PFSK-1 (cell line): ENCODE data around the gene INO80E.

Experiments
- FOXP2 ChIP-seq: optimal IDR thresholded peaks from 2 replicates; pipeline ENCODE3; 2011; ENCODE audit warnings: borderline replicate concordance, control low read depth, inconsistent platforms; ENCODE audit not compliant: insufficient read depth; ENCODE audit errors: extremely low read length, extremely low read depth
- POLR2AphosphoS5 ChIP-seq: IDR thresholded peaks from 2 replicates; pipeline ENCODE4 v1.6.1; 2012; ENCODE audit warnings: low read depth, mild to moderate bottlenecking, control low read depth, low read length, moderate library complexity
- SIN3A ChIP-seq: IDR thresholded peaks from 2 replicates; pipeline ENCODE4 v1.6.1; 2012; ENCODE audit warnings: mild to moderate bottlenecking, low read length, moderate library complexity, borderline replicate concordance; ENCODE audit not compliant: insufficient read depth
- TAF1 ChIP-seq: IDR thresholded peaks from 2 replicates; pipeline ENCODE4 v1.6.1; 2012; ENCODE audit warnings: low read length, control low read depth, borderline replicate concordance; ENCODE audit not compliant: insufficient read depth
- TF ChIP-seq, protein P1 (sequence below), 2 experiments: IDR thresholded peaks; 2 replicates each; pipeline versions ENCODE4 v1.6.1 to v1.8.0; 2011 to 2012; ENCODE audit warnings: low read depth in 2 of 2, low read length in 2 of 2, control low read depth in 1 of 2, inconsistent platforms in 1 of 2, mild to moderate bottlenecking in 1 of 2, moderate library complexity in 1 of 2; ENCODE audit not compliant: insufficient read depth in 1 of 2

INO80E gene

DNA sequence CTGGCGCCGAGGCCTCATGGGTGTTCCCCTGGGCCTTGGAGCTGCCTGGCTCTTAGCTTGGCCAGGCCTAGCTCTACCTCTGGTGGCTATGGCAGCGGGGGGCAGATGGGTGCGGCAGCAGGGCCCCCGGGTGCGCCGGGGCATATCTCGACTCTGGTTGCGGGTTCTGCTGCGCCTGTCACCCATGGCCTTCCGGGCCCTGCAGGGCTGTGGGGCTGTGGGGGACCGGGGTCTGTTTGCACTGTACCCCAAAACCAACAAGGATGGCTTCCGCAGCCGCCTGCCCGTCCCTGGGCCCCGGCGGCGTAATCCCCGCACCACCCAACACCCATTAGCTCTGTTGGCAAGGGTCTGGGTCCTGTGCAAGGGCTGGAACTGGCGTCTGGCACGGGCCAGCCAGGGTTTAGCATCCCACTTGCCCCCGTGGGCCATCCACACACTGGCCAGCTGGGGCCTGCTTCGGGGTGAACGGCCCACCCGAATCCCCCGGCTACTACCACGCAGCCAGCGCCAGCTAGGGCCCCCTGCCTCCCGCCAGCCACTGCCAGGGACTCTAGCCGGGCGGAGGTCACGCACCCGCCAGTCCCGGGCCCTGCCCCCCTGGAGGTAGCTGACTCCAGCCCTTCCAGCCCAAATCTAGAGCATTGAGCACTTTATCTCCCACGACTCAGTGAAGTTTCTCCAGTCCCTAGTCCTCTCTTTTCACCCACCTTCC, 8.5 kb upstream of the INO80E start:
- TF ChIP-seq, protein P1, sequence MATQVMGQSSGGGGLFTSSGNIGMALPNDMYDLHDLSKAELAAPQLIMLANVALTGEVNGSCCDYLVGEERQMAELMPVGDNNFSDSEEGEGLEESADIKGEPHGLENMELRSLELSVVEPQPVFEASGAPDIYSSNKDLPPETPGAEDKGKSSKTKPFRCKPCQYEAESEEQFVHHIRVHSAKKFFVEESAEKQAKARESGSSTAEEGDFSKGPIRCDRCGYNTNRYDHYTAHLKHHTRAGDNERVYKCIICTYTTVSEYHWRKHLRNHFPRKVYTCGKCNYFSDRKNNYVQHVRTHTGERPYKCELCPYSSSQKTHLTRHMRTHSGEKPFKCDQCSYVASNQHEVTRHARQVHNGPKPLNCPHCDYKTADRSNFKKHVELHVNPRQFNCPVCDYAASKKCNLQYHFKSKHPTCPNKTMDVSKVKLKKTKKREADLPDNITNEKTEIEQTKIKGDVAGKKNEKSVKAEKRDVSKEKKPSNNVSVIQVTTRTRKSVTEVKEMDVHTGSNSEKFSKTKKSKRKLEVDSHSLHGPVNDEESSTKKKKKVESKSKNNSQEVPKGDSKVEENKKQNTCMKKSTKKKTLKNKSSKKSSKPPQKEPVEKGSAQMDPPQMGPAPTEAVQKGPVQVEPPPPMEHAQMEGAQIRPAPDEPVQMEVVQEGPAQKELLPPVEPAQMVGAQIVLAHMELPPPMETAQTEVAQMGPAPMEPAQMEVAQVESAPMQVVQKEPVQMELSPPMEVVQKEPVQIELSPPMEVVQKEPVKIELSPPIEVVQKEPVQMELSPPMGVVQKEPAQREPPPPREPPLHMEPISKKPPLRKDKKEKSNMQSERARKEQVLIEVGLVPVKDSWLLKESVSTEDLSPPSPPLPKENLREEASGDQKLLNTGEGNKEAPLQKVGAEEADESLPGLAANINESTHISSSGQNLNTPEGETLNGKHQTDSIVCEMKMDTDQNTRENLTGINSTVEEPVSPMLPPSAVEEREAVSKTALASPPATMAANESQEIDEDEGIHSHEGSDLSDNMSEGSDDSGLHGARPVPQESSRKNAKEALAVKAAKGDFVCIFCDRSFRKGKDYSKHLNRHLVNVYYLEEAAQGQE (IDR thresholded peaks at IDR 0.05; ENCODE audit: insufficient read depth in 1 of 2, low read depth in 2 of 2, low read length in 2 of 2): no peak
- TF ChIP-seq TAF1: no peak
- no peak for TF ChIP-seq POLR2AphosphoS5
- TF ChIP-seq FOXP2: no peak
- no peak for TF ChIP-seq SIN3A

DNA sequence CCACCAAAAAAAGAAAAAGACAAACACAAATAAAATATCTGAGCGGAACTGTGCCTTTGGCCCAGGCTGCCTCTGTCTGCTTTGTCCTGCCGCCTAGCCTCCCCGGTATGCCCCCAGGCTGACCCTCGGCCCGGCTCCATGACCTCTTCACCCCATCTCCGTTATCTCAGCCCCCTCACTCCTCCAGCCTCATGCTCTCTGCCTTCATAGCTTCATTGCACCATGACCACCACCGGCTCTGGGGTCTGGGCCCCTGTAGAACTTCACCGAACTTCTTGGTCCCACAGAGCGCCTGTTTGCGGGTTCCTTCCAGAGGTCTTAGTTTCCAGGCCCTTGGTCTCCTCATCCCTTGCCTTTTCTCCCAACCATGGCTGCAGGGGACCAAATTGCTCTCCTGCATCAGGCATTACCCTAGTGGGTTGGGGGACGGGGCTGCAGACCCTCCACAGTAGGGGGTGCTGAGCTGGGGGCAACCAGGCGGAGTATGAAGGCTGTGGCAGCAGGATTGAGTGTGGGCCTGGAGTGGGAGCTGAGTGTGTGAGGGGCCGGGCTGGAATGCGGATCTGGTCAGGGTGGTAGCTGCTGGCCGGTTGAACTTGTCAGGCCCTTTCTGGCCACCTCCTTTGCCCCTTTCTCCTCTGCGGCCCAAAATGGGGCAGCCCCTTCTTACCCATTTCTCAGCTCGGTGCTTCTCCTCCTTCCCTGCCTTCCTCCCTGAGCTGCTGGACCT, 7.5 kb upstream of the INO80E start:
- no peak for TF ChIP-seq TAF1
- no peak for TF ChIP-seq SIN3A

DNA sequence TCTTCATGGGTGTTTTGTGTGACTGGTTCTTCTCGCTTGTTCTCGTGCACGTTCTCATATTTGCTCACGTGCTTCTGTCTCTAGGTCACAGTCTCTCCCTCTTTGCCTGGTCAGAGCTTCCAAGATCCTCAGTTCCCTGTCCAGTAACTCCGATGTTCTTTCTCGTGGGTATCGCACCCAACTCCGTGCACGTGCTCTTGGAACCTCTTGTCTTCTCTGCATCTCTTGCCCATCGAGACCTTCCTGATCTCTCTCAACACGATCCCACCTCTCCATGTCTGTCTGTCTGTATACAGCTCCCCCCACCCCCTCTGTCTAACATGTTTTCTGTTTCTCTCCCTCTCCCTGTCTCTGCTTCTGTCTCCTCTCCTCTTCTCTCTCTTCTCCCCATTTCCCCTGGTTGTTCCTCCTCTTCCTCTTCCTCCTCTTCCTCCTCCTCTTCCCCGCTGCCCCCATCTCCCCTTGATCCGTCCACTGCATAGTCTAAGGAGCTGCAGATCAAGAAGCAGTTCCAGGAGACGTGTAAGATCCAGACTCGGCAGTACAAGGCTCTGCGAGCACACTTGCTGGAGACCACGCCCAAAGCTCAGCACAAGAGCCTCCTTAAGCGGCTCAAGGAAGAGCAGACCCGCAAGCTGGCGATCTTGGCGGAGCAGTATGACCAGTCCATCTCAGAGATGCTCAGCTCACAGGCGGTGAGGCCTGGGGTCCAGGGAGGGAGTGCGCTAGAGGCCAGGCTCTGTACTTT, 6.8 kb upstream of the INO80E start:
- TF ChIP-seq FOXP2: no peak
- no peak for TF ChIP-seq SIN3A
- TF ChIP-seq POLR2AphosphoS5: no peak
- TF ChIP-seq, protein P1 (IDR thresholded peaks at IDR 0.05; ENCODE audit: insufficient read depth in 1 of 2, low read depth in 2 of 2, low read length in 2 of 2): no peak
- no peak for TF ChIP-seq TAF1

DNA sequence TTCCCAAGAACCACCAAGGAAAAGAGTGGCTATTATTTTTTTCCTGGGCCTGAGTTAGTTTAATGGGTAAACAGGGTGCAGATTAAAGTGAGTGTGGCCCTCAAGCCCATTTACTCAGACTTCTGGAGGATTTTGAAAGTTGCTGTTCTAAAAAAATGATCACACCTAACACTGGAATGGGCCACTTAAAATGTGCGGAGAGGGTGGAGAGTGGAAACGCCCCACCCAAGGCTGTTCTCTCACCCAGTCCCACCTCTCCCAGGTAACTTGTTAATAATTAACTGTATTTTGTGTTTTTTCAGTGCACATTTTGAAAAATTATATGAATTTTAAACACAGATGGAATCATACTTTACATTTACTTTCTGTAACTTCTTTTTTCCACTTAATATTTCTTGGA, 6.0 kb upstream of the INO80E start:
- TF ChIP-seq FOXP2 (no peak), POLR2AphosphoS5 (no peak), TAF1 (no peak), SIN3A (no peak)
- TF ChIP-seq, protein P1 (IDR thresholded peaks at IDR 0.05; ENCODE audit: insufficient read depth in 1 of 2, low read depth in 2 of 2, low read length in 2 of 2): no peak

DNA sequence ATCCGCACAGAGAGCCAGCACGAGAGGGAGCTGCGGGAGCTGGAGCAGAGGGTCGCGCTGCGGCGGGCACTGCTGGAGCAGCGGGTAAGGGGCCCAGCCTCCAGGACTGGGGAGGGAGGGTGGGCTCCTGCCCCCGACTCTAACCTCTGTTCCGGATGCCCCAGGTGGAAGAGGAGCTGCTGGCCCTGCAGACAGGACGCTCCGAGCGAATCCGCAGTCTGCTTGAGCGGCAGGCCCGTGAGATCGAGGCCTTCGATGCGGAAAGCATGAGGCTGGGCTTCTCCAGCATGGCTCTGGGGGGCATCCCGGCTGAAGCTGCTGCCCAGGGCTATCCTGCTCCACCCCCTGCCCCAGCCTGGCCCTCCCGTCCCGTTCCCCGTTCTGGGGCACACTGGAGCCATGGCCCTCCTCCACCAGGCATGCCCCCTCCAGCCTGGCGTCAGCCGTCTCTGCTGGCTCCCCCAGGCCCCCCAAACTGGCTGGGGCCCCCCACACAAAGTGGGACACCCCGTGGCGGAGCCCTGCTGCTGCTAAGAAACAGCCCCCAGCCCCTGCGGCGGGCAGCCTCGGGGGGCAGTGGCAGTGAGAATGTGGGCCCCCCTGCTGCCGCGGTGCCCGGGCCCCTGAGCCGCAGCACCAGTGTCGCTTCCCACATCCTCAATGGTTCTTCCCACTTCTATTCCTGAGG, 5.0 kb upstream of the INO80E start:
- TF ChIP-seq POLR2AphosphoS5 (no peak), TAF1 (no peak), SIN3A (no peak), FOXP2 (no peak)
- TF ChIP-seq, protein P1 (IDR thresholded peaks at IDR 0.05; ENCODE audit: insufficient read depth in 1 of 2, low read depth in 2 of 2, low read length in 2 of 2): no peak
